AG08396 (cell line): ENCODE data around the gene OBP2B.
"Not testable (repeated sequence)": the region's sequence is repeated elsewhere in the genome, so short reads cannot be mapped to it uniquely, and the experiment has no call there.

Experiments
- DNase-seq: peaks from one replicate; pipeline ENCODE4 v3.0.0; 2012; ENCODE audit warnings: low spot score, mixed read lengths

OBP2B gene

GRCh38 chr9:133201424-133202144 is 7.5 kb downstream of the OBP2B start:
- DNase-seq: no peak

- no peak for DNase-seq
Measured at GRCh38 chr9:133200631-133201030, 8.4 kb downstream of the OBP2B start.

GRCh38 chr9:133199648-133200321 is 9.3 kb downstream of the OBP2B start:
- DNase-seq: no peak

GRCh38 chr9:133195029-133195428 is 14.0 kb downstream of the OBP2B start:
- DNase-seq: no peak

- no peak for DNase-seq
Measured at GRCh38 chr9:133194597-133194996, 14.5 kb downstream of the OBP2B start.

GRCh38 chr9:133191989-133192388 is 17.1 kb downstream of the OBP2B start:
- no peak for DNase-seq

- DNase-seq: no peak
Measured at GRCh38 chr9:133189826-133190225, 19.2 kb downstream of the OBP2B start.

- no peak for DNase-seq
Measured at GRCh38 chr9:133188843-133189180, 20.2 kb downstream of the OBP2B start.

- no peak for DNase-seq
Measured at GRCh38 chr9:133188006-133188842, 20.8 kb downstream of the OBP2B start.

GRCh38 chr9:133187561-133188005 is 21.5 kb downstream of the OBP2B start:
- no peak for DNase-seq

- DNase-seq: no peak
Measured at GRCh38 chr9:133186736-133187135, 22.3 kb downstream of the OBP2B start.

- DNase-seq: peak; percentile 58
Measured at GRCh38 chr9:133184971-133185370, 24.1 kb downstream of the OBP2B start.

- no peak for DNase-seq
Measured at GRCh38 chr9:133182151-133182550, 26.9 kb downstream of the OBP2B start.

GRCh38 chr9:133181561-133181960 is 27.5 kb downstream of the OBP2B start:
- no peak for DNase-seq

GRCh38 chr9:133180953-133181352 is 28.1 kb downstream of the OBP2B start:
- DNase-seq: no peak

- DNase-seq: no peak
Measured at GRCh38 chr9:133173056-133173455, 36.0 kb downstream of the OBP2B start.

GRCh38 chr9:133171161-133171961 is 37.7 kb downstream of the OBP2B start:
- DNase-seq: no peak

- DNase-seq: no peak
Measured at GRCh38 chr9:133170716-133171115, 38.3 kb downstream of the OBP2B start.

- not testable (repeated sequence) for DNase-seq
Measured at GRCh38 chr9:133169687-133170086, 39.4 kb downstream of the OBP2B start.

GRCh38 chr9:133169102-133169501 is 39.9 kb downstream of the OBP2B start:
- DNase-seq: no peak

GRCh38 chr9:133168432-133168831 is 40.6 kb downstream of the OBP2B start:
- no peak for DNase-seq

GRCh38 chr9:133167769-133168168 is 41.3 kb downstream of the OBP2B start:
- no peak for DNase-seq
